ENCODE data around the gene LILRA6.
A peak's percentile ranks its signal among the peaks of the same experiment; 100 is the strongest.
"Not testable (repeated sequence)": the region's sequence is repeated elsewhere in the genome, so short reads cannot be mapped to it uniquely, and the experiment has no call there.

Gene LILRA6

GRCh38 chr19:54207983-54208783 lies 34.4 kb downstream of the LILRA6 start:
- DNase-seq (ENCODE audit: low spot score), result no peak

GRCh38 chr19:54207676-54207982 lies 35.0 kb downstream of the LILRA6 start:
- DNase-seq (ENCODE audit: low spot score), result no peak

GRCh38 chr19:54207193-54207592 lies 35.4 kb downstream of the LILRA6 start:
- DNase-seq (ENCODE audit: low spot score), result not testable (repeated sequence)

GRCh38 chr19:54206831-54207177 lies 35.8 kb downstream of the LILRA6 start:
- no peak for DNase-seq (ENCODE audit: low spot score)

GRCh38 chr19:54206030-54206830 lies 36.4 kb downstream of the LILRA6 start:
- no peak for DNase-seq (ENCODE audit: low spot score)

- DNase-seq (ENCODE audit: low spot score), result no peak
These were observed 37.7 kb downstream of the LILRA6 start for GRCh38 chr19:54204767-54205468.

- DNase-seq (ENCODE audit: low spot score), result no peak
These were observed 39.4 kb downstream of the LILRA6 start for GRCh38 chr19:54203151-54203611.

GRCh38 chr19:54201980-54202379 lies 40.6 kb downstream of the LILRA6 start:
- no peak for DNase-seq (ENCODE audit: low spot score)

GRCh38 chr19:54201172-54201701 lies 41.4 kb downstream of the LILRA6 start:
- no peak for DNase-seq (ENCODE audit: low spot score)

GRCh38 chr19:54199401-54199800 lies 43.2 kb downstream of the LILRA6 start:
- DNase-seq (ENCODE audit: low spot score), result no peak

- DNase-seq (ENCODE audit: low spot score), result no peak
These were observed 45.5 kb downstream of the LILRA6 start for GRCh38 chr19:54197121-54197520.

GRCh38 chr19:54196536-54196935 lies 46.1 kb downstream of the LILRA6 start:
- DNase-seq (ENCODE audit: low spot score), result no peak

- DNase-seq (ENCODE audit: low spot score), result not testable (repeated sequence)
These were observed 48.1 kb downstream of the LILRA6 start for GRCh38 chr19:54194463-54194862.

- no peak for DNase-seq (ENCODE audit: low spot score)
These were observed 49.6 kb downstream of the LILRA6 start for GRCh38 chr19:54193011-54193410.

- no peak for DNase-seq (ENCODE audit: low spot score)
These were observed 50.7 kb downstream of the LILRA6 start for GRCh38 chr19:54191811-54192453.

- DNase-seq (ENCODE audit: low spot score), result peak; percentile 81
These were observed 51.4 kb downstream of the LILRA6 start, which contains the start of gene TSEN34 for GRCh38 chr19:54191011-54191810. TSS of gene TSEN34 (plus strand) at chr19:54191308. CDS start at chr19:54191365, 57 bp downstream.

- DNase-seq (ENCODE audit: low spot score), result peak; percentile 95
These were observed 52.0 kb downstream of the LILRA6 start for GRCh38 chr19:54190503-54191010.

GRCh38 chr19:54189735-54190502 lies 52.7 kb downstream of the LILRA6 start:
- DNase-seq (ENCODE audit: low spot score), result peak; percentile 98

- no peak for DNase-seq (ENCODE audit: low spot score)
These were observed 53.4 kb downstream of the LILRA6 start, which contains the start of gene MBOAT7 for GRCh38 chr19:54189145-54189734. TSS of gene MBOAT7 (minus strand) at chr19:54189580. CDS start at chr19:54188508, 1,072 bp downstream.
